Caco-2 (cell line): ENCODE measurements around the gene WRAP73. TPM values are rescaled to one million over a fixed set of nuclear protein-coding genes. Genes with fewer than 3 reads are reported as not detected.

ENCODE experiments used
- BruUV-seq: library from RNA; stranded (reverse); fragments of 400-500 nt; replicated peaks from 2 replicates; lab custom pipeline; 2021; lab: Mats Ljungman, UMichigan
- CTCF ChIA-PET: fragments of 300-600 bp; sonication (Branson Sonifier 250); formaldehyde crosslinking; loops from one replicate; lab custom pipeline; 2022; ENCODE audit warnings: antibody characterized with exemption; lab: Charles Lee
- POLR2A ChIA-PET: fragments of 300-600 bp; sonication (Branson Sonifier 250); formaldehyde crosslinking; loops from one replicate; lab custom pipeline; 2022; ENCODE audit warnings: antibody characterized with exemption; lab: Charles Lee
- DNase-seq, 2 experiments: peaks; one replicate each; pipeline versions ENCODE4 v3.0.0 to v3.0.0-alpha.2; 2020 to 2022
- H3K27me3 ChIP-seq: replicated peaks from 2 replicates; pipeline ENCODE4 v1.6.0; 2011; ENCODE audit warnings: low read length; ENCODE audit not compliant: control insufficient read depth, insufficient read depth
- H3K36me3 ChIP-seq: 2 replicates; pipeline ENCODE4 v1.5.1; 2011; ENCODE audit warnings: low read length; ENCODE audit not compliant: control insufficient read depth, insufficient read depth
- H3K4me1 ChIP-seq: fragments of 250-450 bp; sonication (Bioruptor Pico); 2 replicates; pipeline ENCODE4 v1.5.1; 2020; ENCODE audit warnings: mild to moderate bottlenecking
- H3K4me3 ChIP-seq: 2 replicates; pipeline ENCODE4 v1.5.1; 2011; ENCODE audit warnings: low read depth, mild to moderate bottlenecking, control low read depth, low read length
- H3K9me3 ChIP-seq: fragments of 250-450 bp; sonication (Bioruptor Pico); 2 replicates; pipeline ENCODE4 v1.5.1; 2020; ENCODE audit warnings: mild to moderate bottlenecking, moderate library complexity
- H3K27ac Mint-ChIP-seq: one replicate; pipeline ENCODE4 v1.8.0; 2022; ENCODE audit warnings: mixed read lengths; ENCODE audit not compliant: unreplicated experiment
- H3K27me3 Mint-ChIP-seq: one replicate; pipeline ENCODE4 v1.8.0; 2022; ENCODE audit warnings: mixed read lengths; ENCODE audit not compliant: insufficient read depth, unreplicated experiment
- H3K36me3 Mint-ChIP-seq: one replicate; pipeline ENCODE4 v1.8.0; 2022; ENCODE audit warnings: mild to moderate bottlenecking, mixed read lengths; ENCODE audit not compliant: insufficient read depth, unreplicated experiment
- H3K4me1 Mint-ChIP-seq: one replicate; pipeline ENCODE4 v1.8.0; 2022; ENCODE audit warnings: low read depth, mixed read lengths; ENCODE audit not compliant: unreplicated experiment
- H3K4me3 Mint-ChIP-seq: one replicate; pipeline ENCODE4 v1.8.0; 2022; ENCODE audit warnings: mild to moderate bottlenecking, moderate library complexity, mixed read lengths; ENCODE audit not compliant: unreplicated experiment
- H3K9me3 Mint-ChIP-seq: one replicate; pipeline ENCODE4 v1.8.0; 2022; ENCODE audit warnings: mixed read lengths; ENCODE audit not compliant: unreplicated experiment
- CTCF ChIP-seq, 2 experiments: fragments of 200-600 bp in 1 of 2; IDR thresholded peaks; 1 replicate in 1 of 2; 2 replicates in 1 of 2; pipeline versions ENCODE4 v1.5.1 to v1.8.0; 2011 to 2022; ENCODE audit warnings: antibody characterized with exemption in 1 of 2, control low read depth in 1 of 2, inconsistent platforms in 1 of 2, low read depth in 1 of 2, low read length in 1 of 2, mild to moderate bottlenecking in 1 of 2, moderate library complexity in 1 of 2; ENCODE audit not compliant: insufficient read depth in 1 of 2, severe bottlenecking in 1 of 2, unreplicated experiment in 1 of 2
- intact Hi-C: fragments of 100-400 bp; cut with micrococcal nuclease; formaldehyde crosslinking; loops from one replicate; pipeline ENCODE4 v1.10.0; 2022; ENCODE audit not compliant: unreplicated experiment
- total RNA-seq: library from RNA; stranded (reverse); gene quantifications from 2 replicates; pipeline ENCODE4 v1.2.3, GENCODE V29; 2022

Gene WRAP73
- total RNA-seq, 1 experiment from 2014 or later: 31.6 TPM

GRCh38 chr1:3662080-3662671 is 12.3 kb upstream of the WRAP73 start:
- POLR2A ChIA-PET: no interaction called here
- no peak overlapping the region for H3K4me3 ChIP-seq
- no peak overlapping the region for H3K4me3 Mint-ChIP-seq
- BruUV-seq: no TSS peak
- CTCF ChIA-PET: no interaction called here
- H3K36me3 Mint-ChIP-seq: peaks cover 6% of the 10 kb centered on the region
- no peaks in the 10 kb centered on the region for H3K9me3 ChIP-seq
- no peak for DNase-seq
- H3K4me1 ChIP-seq: no peaks in the 10 kb centered on the region
- no peak overlapping the region for H3K27ac Mint-ChIP-seq
- no peak for TF ChIP-seq CTCF (IDR thresholded peaks at IDR 0.05; ENCODE audit: insufficient read depth in 1 of 2, low read depth in 1 of 2, low read length in 1 of 2, severe bottlenecking in 1 of 2, unreplicated experiment in 1 of 2)
- no peaks in the 10 kb centered on the region for H3K9me3 Mint-ChIP-seq
- H3K27me3 Mint-ChIP-seq: no peaks in the 10 kb centered on the region
- intact Hi-C loops: no loop called here
- no peaks in the 10 kb centered on the region for H3K36me3 ChIP-seq
- no peaks in the 10 kb centered on the region for H3K27me3 ChIP-seq
- no peaks in the 10 kb centered on the region for H3K4me1 Mint-ChIP-seq

- Mint-ChIP-seq H3K36me3 (peaks cover 6% of the 10 kb centered on the region), H3K4me1 (no peaks in the 10 kb centered on the region), H3K27ac (no peak overlapping the region), H3K4me3 (no peak overlapping the region), H3K9me3 (no peaks in the 10 kb centered on the region), H3K27me3 (no peaks in the 10 kb centered on the region)
- Histone ChIP-seq H3K4me3 (no peak overlapping the region), H3K36me3 (no peaks in the 10 kb centered on the region), H3K27me3 (no peaks in the 10 kb centered on the region), H3K4me1 (no peaks in the 10 kb centered on the region), H3K9me3 (no peaks in the 10 kb centered on the region)
- TF ChIP-seq CTCF (IDR thresholded peaks at IDR 0.05; ENCODE audit: insufficient read depth in 1 of 2, low read depth in 1 of 2, low read length in 1 of 2, severe bottlenecking in 1 of 2, unreplicated experiment in 1 of 2): no peak
- no TSS peak for BruUV-seq
- DNase-seq: no peak
- intact Hi-C loops: no loop called here
- ChIA-PET POLR2A (no interaction called here), CTCF (no interaction called here)
These were observed 11.7 kb upstream of the WRAP73 start for GRCh38 chr1:3661631-3662030.

GRCh38 chr1:3660704-3661103 is 10.8 kb upstream of the WRAP73 start:
- Mint-ChIP-seq H3K9me3 (no peaks in the 10 kb centered on the region), H3K4me1 (no peaks in the 10 kb centered on the region), H3K27ac (no peak overlapping the region), H3K27me3 (no peaks in the 10 kb centered on the region), H3K36me3 (peaks cover 6% of the 10 kb centered on the region), H3K4me3 (no peak overlapping the region)
- no peak overlapping the region for H3K4me3 ChIP-seq
- no TSS peak for BruUV-seq
- TF ChIP-seq CTCF (IDR thresholded peaks at IDR 0.05; ENCODE audit: insufficient read depth in 1 of 2, low read depth in 1 of 2, low read length in 1 of 2, severe bottlenecking in 1 of 2, unreplicated experiment in 1 of 2): no peak
- H3K4me1 ChIP-seq: no peaks in the 10 kb centered on the region
- ChIA-PET CTCF (no interaction called here), POLR2A (no interaction called here)
- H3K27me3 ChIP-seq: no peaks in the 10 kb centered on the region
- intact Hi-C loops: no loop called here
- no peaks in the 10 kb centered on the region for H3K9me3 ChIP-seq
- DNase-seq: no peak
- no peaks in the 10 kb centered on the region for H3K36me3 ChIP-seq
